Measurements from ENCODE around the gene TCF12. TPM values are rescaled to one million over a fixed set of nuclear protein-coding genes. Genes with fewer than 3 reads are reported as not detected.

Gene TCF12
- total RNA-seq, 1 donor from 2014 or later: 93.0 TPM

DNA sequence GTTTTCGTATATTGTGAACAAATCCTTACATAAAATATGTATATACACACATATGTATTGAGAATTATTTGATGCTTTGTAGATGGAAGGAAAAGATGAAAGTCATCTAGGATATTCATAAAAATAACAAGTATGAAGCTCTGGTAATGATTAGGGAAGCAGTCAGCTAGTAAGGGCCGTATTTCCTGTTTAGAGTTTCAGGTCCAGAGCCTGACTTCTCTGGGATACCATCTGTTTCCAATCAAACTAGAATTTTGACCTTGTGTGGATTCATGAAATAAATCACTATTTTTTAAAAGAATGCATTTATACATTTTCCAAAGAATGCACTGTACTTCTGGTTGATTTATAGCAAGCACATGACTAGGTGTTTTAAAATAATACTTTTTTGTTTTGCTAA is 301.8 kb downstream of the TCF12 start:
- no peaks in the 10 kb centered on the region for H3K9me3 ChIP-seq
- no peaks in the 10 kb centered on the region for H3K27me3 ChIP-seq (ENCODE audit: low read depth)
- H3K4me3 ChIP-seq: peak overlapping the region; percentile 7
- no peak overlapping the region for H3K27ac ChIP-seq
- DNase-seq (no peak), ATAC-seq (no peak)
- intact Hi-C loops (cut with DNase I): no loop called here
- TF ChIP-seq, protein P1, sequence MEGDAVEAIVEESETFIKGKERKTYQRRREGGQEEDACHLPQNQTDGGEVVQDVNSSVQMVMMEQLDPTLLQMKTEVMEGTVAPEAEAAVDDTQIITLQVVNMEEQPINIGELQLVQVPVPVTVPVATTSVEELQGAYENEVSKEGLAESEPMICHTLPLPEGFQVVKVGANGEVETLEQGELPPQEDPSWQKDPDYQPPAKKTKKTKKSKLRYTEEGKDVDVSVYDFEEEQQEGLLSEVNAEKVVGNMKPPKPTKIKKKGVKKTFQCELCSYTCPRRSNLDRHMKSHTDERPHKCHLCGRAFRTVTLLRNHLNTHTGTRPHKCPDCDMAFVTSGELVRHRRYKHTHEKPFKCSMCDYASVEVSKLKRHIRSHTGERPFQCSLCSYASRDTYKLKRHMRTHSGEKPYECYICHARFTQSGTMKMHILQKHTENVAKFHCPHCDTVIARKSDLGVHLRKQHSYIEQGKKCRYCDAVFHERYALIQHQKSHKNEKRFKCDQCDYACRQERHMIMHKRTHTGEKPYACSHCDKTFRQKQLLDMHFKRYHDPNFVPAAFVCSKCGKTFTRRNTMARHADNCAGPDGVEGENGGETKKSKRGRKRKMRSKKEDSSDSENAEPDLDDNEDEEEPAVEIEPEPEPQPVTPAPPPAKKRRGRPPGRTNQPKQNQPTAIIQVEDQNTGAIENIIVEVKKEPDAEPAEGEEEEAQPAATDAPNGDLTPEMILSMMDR (IDR thresholded peaks at IDR 0.05): no peak
- H3K36me3 ChIP-seq: no peaks in the 10 kb centered on the region
- peaks cover 24% of the 10 kb centered on the region for H3K4me1 ChIP-seq

GRCh38 chr15:57221134-57221533 is 302.7 kb downstream of the TCF12 start:
- TF ChIP-seq, protein P1 (IDR thresholded peaks at IDR 0.05): no peak
- no peak for DNase-seq
- no peaks in the 10 kb centered on the region for H3K36me3 ChIP-seq
- H3K27me3 ChIP-seq (ENCODE audit: low read depth): no peaks in the 10 kb centered on the region
- H3K4me3 ChIP-seq: peak overlapping the region; percentile 7
- no peak for ATAC-seq
- peaks cover 22% of the 10 kb centered on the region for H3K4me1 ChIP-seq
- H3K27ac ChIP-seq: no peak overlapping the region
- no peaks in the 10 kb centered on the region for H3K9me3 ChIP-seq
- intact Hi-C loops (cut with DNase I): no loop called here

GRCh38 chr15:57223345-57223744 is 304.9 kb downstream of the TCF12 start:
- intact Hi-C loops (cut with DNase I): no loop called here
- Histone ChIP-seq H3K36me3 (no peaks in the 10 kb centered on the region), H3K27ac (no peak overlapping the region), H3K4me1 (peaks cover 19% of the 10 kb centered on the region), H3K9me3 (no peaks in the 10 kb centered on the region), H3K4me3 (no peak overlapping the region), H3K27me3 (ENCODE audit: low read depth) (no peaks in the 10 kb centered on the region)
- TF ChIP-seq, protein P1 (IDR thresholded peaks at IDR 0.05): no peak
- no peak for ATAC-seq
- no peak for DNase-seq

DNA sequence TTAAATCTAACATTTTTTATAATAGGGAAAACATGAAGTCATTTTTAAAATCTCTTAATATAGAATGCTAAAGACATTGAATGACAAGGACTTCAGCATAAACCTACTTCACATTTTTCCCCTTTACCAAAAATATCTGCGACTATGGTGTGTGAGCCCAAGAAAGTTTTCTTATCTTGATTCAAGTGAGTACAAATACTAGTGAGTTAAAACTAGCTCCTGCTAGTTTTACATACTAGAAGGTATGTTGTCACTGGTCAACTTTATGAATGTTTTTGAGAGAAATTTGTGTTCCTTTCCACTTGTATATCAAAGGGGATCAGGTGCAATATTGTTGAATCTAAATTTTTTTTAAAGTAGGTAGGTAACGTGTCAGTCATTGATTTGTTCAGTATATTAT is 305.4 kb downstream of the TCF12 start:
- no peaks in the 10 kb centered on the region for H3K27me3 ChIP-seq (ENCODE audit: low read depth)
- no peak overlapping the region for H3K4me3 ChIP-seq
- no peak for DNase-seq
- H3K36me3 ChIP-seq: no peaks in the 10 kb centered on the region
- TF ChIP-seq, protein P1 (IDR thresholded peaks at IDR 0.05): no peak
- H3K9me3 ChIP-seq: no peaks in the 10 kb centered on the region
- no peak for ATAC-seq
- intact Hi-C loops (cut with DNase I): no loop called here
- peaks cover 15% of the 10 kb centered on the region for H3K4me1 ChIP-seq
- H3K27ac ChIP-seq: no peak overlapping the region

DNA sequence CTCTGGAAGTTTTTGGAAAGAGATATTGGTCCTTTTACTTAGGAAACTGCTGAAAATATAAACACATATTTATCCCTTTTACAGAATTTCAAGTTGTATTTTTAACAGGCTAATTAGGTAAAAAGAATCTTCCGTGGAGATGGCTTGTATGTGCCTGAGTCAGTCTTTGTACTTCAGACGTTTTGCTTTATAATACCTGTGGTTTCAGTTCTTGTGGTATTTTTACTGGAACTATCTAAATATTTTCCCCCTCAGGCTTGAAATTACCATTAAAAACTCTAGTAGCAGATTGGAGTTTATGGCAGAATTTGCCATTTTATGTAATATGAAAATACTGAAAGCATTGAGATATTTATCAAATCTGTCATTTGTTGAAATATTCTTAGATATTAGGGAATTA is 306.2 kb downstream of the TCF12 start:
- no peak overlapping the region for H3K4me3 ChIP-seq
- ATAC-seq: no peak
- peaks cover 8% of the 10 kb centered on the region for H3K4me1 ChIP-seq
- TF ChIP-seq, protein P1 (IDR thresholded peaks at IDR 0.05): no peak
- no peaks in the 10 kb centered on the region for H3K36me3 ChIP-seq
- no peak for DNase-seq
- no peaks in the 10 kb centered on the region for H3K27me3 ChIP-seq (ENCODE audit: low read depth)
- no peaks in the 10 kb centered on the region for H3K9me3 ChIP-seq
- intact Hi-C loops (cut with DNase I): no loop called here
- H3K27ac ChIP-seq: no peak overlapping the region

DNA sequence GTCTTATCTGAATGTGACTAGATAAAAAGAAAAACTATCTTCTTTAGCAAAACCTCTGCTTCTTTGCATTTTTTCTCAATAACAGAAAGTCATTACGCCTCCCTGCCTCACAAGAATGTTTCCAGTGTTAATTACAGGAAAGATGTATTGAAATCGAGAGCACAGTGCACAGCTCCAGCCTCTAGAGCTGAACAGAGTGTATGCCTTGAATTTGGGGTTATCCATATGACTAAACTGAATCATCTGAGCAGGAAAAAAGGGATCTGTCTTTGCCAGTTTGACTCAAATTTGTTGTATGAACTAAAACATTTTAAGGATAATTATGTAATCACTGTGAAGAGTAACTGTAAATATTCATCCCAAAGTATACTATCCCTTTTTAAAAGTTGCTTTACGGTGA is 308.7 kb downstream of the TCF12 start:
- ATAC-seq: no peak
- peaks cover 4% of the 10 kb centered on the region for H3K4me1 ChIP-seq
- H3K36me3 ChIP-seq: peaks cover under 1% of the 10 kb centered on the region
- intact Hi-C loops (cut with DNase I): no loop called here
- H3K9me3 ChIP-seq: no peaks in the 10 kb centered on the region
- H3K27ac ChIP-seq: no peak overlapping the region
- no peak for DNase-seq
- no peak overlapping the region for H3K4me3 ChIP-seq
- no peaks in the 10 kb centered on the region for H3K27me3 ChIP-seq (ENCODE audit: low read depth)
- TF ChIP-seq, protein P1 (IDR thresholded peaks at IDR 0.05): no peak
